ENCODE measurements around the gene GRIK4. TPM values are rescaled to one million over a fixed set of nuclear protein-coding genes. Genes with fewer than 3 reads are reported as not detected.

GRIK4 gene
- total RNA-seq, 1 experiment from 2014 or later, result not detected

- ChIA-PET CTCF (no interaction called here), POLR2A (ENCODE audit: unreplicated experiment) (no interaction called here)
- Histone ChIP-seq H3K9me3 (ENCODE audit: insufficient read depth, low read depth) (no peaks in the 10 kb centered on the region), H3K27me3 (ENCODE audit: insufficient read depth, low read depth) (peaks cover 66% of the 10 kb centered on the region), H3K36me3 (ENCODE audit: low read depth) (no peaks in the 10 kb centered on the region), H4K20me1 (ENCODE audit: insufficient read depth) (no peaks in the 10 kb centered on the region; the same call in 1 of the 2 replicates), H3F3A (ENCODE audit: insufficient read depth, low read depth) (no peaks in the 10 kb centered on the region), H3K4me3 (no peak overlapping the region), H3K9me2 (ENCODE audit: insufficient read depth) (no peaks in the 10 kb centered on the region), H3K79me2 (ENCODE audit: low read depth) (no peaks in the 10 kb centered on the region), H3K27ac (no peak overlapping the region), H3K4me2 (no peak overlapping the region), H2AFZ (no peak overlapping the region), H3K4me1 (replicated peaks; ENCODE audit: insufficient read depth) (no peaks in the 10 kb centered on the region)
- TF ChIP-seq EZH2 (IDR thresholded peaks at IDR 0.05; ENCODE audit: low read depth) (no peak), CTCF (conservative IDR thresholded peaks at IDR 0.05) (no peak)
- DNase-seq, result no peak
- no TSS peak for BruUV-seq (replicated peaks)
- intact Hi-C loops (cut with micrococcal nuclease; ENCODE audit: unreplicated experiment), result loop anchor here (10.0 kb wide), 1 partner anchor 171 kb away; the partner anchor contains the start of gene ARHGEF12
Observed at GRCh38 chr11:120505801-120506425, 5.6 kb upstream of the GRIK4 start.

- no peaks in the 10 kb centered on the region for H3F3A ChIP-seq (ENCODE audit: insufficient read depth, low read depth)
- H3K36me3 ChIP-seq (ENCODE audit: low read depth), result no peaks in the 10 kb centered on the region
- H3K4me1 ChIP-seq (replicated peaks; ENCODE audit: insufficient read depth), result no peaks in the 10 kb centered on the region
- no peaks in the 10 kb centered on the region for H3K9me2 ChIP-seq (ENCODE audit: insufficient read depth)
- intact Hi-C loops (cut with micrococcal nuclease; ENCODE audit: unreplicated experiment), result loop anchor here (2.0 to 10.0 kb wide), 6 partner anchors 175 to 1083 kb away; partner anchors contain the start of gene ARHGEF12
- H3K79me2 ChIP-seq (ENCODE audit: low read depth), result no peaks in the 10 kb centered on the region
- BruUV-seq (replicated peaks), result no TSS peak
- no peak overlapping the region for H3K4me2 ChIP-seq
- peaks cover 70% of the 10 kb centered on the region for H3K27me3 ChIP-seq (ENCODE audit: insufficient read depth, low read depth)
- H3K9me3 ChIP-seq (ENCODE audit: insufficient read depth, low read depth), result no peaks in the 10 kb centered on the region
- CTCF ChIA-PET, result no interaction called here
- POLR2A ChIA-PET (ENCODE audit: unreplicated experiment), result no interaction called here
- H3K27ac ChIP-seq, result no peak overlapping the region
- H2AFZ ChIP-seq, result no peak overlapping the region
- H4K20me1 ChIP-seq (ENCODE audit: insufficient read depth), result no peaks in the 10 kb centered on the region; the same call in 1 of the 2 replicates
- DNase-seq, result no peak
- no peak overlapping the region for H3K4me3 ChIP-seq
- no peak for TF ChIP-seq EZH2 (IDR thresholded peaks at IDR 0.05; ENCODE audit: low read depth)
- no peak for TF ChIP-seq CTCF (conservative IDR thresholded peaks at IDR 0.05)
Observed at GRCh38 chr11:120509346-120510053, 2.0 kb upstream of the GRIK4 start.

- Histone ChIP-seq H2AFZ (no peak overlapping the region), H3K9me2 (ENCODE audit: insufficient read depth) (no peaks in the 10 kb centered on the region), H3K4me1 (replicated peaks; ENCODE audit: insufficient read depth) (no peaks in the 10 kb centered on the region), H3F3A (ENCODE audit: insufficient read depth, low read depth) (no peaks in the 10 kb centered on the region), H3K36me3 (ENCODE audit: low read depth) (no peaks in the 10 kb centered on the region), H3K9me3 (ENCODE audit: insufficient read depth, low read depth) (no peaks in the 10 kb centered on the region), H3K27ac (no peak overlapping the region), H3K4me2 (peak overlapping the region; percentile 64; the same call in 1 of the 2 replicates), H3K27me3 (ENCODE audit: insufficient read depth, low read depth) (peaks cover 72% of the 10 kb centered on the region), H3K4me3 (no peak overlapping the region), H4K20me1 (ENCODE audit: insufficient read depth) (no peaks in the 10 kb centered on the region; the same call in 1 of the 2 replicates), H3K79me2 (ENCODE audit: low read depth) (no peaks in the 10 kb centered on the region)
- no peak for DNase-seq
- BruUV-seq (replicated peaks), result no TSS peak
- TF ChIP-seq EZH2 (IDR thresholded peaks at IDR 0.05; ENCODE audit: low read depth) (no peak), CTCF (conservative IDR thresholded peaks at IDR 0.05) (no peak)
- CTCF ChIA-PET, result no interaction called here
- POLR2A ChIA-PET (ENCODE audit: unreplicated experiment), result no interaction called here
- intact Hi-C loops (cut with micrococcal nuclease; ENCODE audit: unreplicated experiment), result loop anchor here (1.0 to 10.0 kb wide), 7 partner anchors 175 to 1082 kb away; no protein-coding TSS in a partner anchor
Observed at GRCh38 chr11:120510406-120511115, 987 bp upstream of the GRIK4 start.
